ENCODE data around the gene POLA1.
A peak's percentile ranks its signal among the peaks of the same experiment; 100 is the strongest.

POLA1 gene

DNA sequence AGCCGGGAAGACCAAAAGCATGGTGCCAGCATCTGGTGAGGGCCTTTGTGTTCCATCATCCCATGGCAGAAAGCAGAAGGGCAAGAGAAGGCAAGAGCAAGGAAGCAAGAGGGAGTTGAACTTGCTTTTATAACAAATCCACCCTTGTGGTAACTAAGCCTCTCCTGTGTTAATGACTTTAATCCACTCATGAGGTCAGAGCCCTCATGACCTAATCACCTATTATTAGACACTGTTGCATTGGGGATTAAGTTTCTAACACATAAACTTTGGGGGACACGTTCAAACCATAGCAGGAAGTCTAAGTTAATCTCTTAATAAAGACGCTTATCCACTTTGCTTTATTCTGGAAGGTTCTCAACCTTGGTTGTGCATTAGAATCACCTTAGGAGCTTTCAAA lies 34.1 kb upstream of the POLA1 start:
- in situ Hi-C loops (cut with HindIII; ENCODE audit: low pct_unique_long_range_greater_than_20kb, low sequenced_read_pairs): no loop called here
- no peak for DNase-seq (ENCODE audit: low read depth in 1 of 2, low spot score in 1 of 2)
- no peak for TF ChIP-seq JUND (IDR thresholded peaks at IDR 0.05; ENCODE audit: low read depth)

DNA sequence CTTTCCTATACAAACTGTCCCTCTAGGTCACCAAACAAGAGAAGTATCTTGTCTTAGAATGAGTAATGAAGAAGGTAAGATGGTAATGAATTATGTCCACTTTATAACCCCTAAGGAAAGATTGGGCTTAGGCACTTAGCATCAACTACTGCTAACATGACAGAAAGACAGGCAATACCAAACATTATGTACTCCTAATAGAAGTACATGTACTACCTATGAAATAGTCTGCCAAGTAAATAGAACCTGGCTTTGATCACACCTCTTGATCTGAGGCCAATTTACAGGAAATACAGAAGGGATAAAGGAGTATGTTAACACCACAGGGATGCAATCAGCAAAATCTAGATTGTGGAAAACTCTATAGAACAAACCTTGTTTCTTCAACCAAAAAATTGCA lies 32.4 kb upstream of the POLA1 start:
- no peak for TF ChIP-seq JUND (IDR thresholded peaks at IDR 0.05; ENCODE audit: low read depth)
- DNase-seq (ENCODE audit: low read depth in 1 of 2, low spot score in 1 of 2): no peak
- in situ Hi-C loops (cut with HindIII; ENCODE audit: low pct_unique_long_range_greater_than_20kb, low sequenced_read_pairs): no loop called here

DNA sequence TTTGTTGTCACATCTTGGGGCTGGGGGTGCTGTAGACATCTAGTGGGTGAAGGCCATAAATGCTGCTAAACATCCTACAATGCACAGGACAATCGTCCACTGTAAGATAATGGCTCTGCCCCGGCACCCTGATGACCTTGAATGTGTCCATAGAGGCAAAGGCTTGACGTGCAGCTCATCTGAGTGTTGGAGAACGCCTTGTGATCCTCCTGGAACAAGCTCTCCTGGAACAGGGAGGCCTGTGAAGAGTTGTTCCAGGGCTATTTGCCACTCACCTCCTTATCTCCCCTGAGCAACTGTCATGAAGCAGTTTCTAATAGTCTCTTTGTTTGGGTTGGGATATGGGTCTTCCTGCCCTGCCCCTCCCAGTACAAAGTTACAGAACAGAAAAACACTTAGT lies 31.4 kb upstream of the POLA1 start:
- TF ChIP-seq JUND (IDR thresholded peaks at IDR 0.05; ENCODE audit: low read depth): no peak
- in situ Hi-C loops (cut with HindIII; ENCODE audit: low pct_unique_long_range_greater_than_20kb, low sequenced_read_pairs): no loop called here
- no peak for DNase-seq (ENCODE audit: low read depth in 1 of 2, low spot score in 1 of 2)

DNA sequence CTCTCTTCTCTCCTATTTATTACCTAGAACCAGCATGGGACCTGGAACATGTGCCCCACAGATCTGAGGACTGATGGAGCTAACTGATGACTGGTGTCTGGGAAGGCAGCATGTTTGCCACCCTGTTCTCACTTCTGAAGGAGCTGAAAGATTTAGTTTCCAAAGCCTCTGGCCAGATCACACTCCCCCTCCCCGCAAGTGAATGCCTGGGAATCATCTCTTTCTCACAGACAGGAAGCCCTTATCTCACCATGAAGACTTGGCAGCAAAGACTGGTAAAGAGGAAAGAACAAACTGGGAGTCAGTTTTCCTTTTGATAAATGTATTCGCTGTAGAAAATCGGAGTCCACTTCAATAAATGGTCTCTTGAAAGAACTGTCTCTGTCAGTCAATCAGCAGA lies 25.6 kb upstream of the POLA1 start:
- in situ Hi-C loops (cut with HindIII; ENCODE audit: low pct_unique_long_range_greater_than_20kb, low sequenced_read_pairs): no loop called here
- no peak for TF ChIP-seq JUND (IDR thresholded peaks at IDR 0.05; ENCODE audit: low read depth)
- DNase-seq (ENCODE audit: low read depth in 1 of 2, low spot score in 1 of 2): no peak

- no peak for DNase-seq (ENCODE audit: low read depth in 1 of 2, low spot score in 1 of 2)
- in situ Hi-C loops (cut with HindIII; ENCODE audit: low pct_unique_long_range_greater_than_20kb, low sequenced_read_pairs): no loop called here
- no peak for TF ChIP-seq JUND (IDR thresholded peaks at IDR 0.05; ENCODE audit: low read depth)
Measured at GRCh38 chrX:24672701-24673190, 21.0 kb upstream of the POLA1 start.

DNA sequence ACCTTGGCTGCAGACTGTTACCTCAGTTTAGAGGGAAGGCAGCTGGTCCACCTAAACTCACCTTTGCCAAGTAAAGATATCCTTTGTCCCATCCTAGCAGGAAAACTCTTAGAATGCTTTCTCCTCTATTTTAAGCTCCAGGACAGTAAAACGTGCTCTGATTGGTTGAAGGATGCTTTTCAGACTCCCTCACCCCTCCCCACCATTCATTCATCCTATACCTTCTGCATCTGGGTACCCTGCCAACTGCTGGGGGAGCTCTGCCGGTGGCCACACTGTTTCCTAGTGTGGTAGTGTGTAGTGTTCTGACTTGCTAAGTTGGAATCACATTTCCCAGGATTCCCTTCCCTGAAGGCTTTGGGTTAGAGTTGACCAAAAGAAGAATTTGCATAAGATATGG lies 20.3 kb upstream of the POLA1 start:
- in situ Hi-C loops (cut with HindIII; ENCODE audit: low pct_unique_long_range_greater_than_20kb, low sequenced_read_pairs): no loop called here

GRCh38 chrX:24676403-24677024 lies 17.2 kb upstream of the POLA1 start:
- peak; percentile 10 to 24 for DNase-seq (ENCODE audit: low read depth in 1 of 2, low spot score in 1 of 2)
- no peak for TF ChIP-seq JUND (IDR thresholded peaks at IDR 0.05; ENCODE audit: low read depth)
- in situ Hi-C loops (cut with HindIII; ENCODE audit: low pct_unique_long_range_greater_than_20kb, low sequenced_read_pairs): no loop called here

More for the DNA sequence above, 20.3 kb upstream of the POLA1 start:
- DNase-seq (ENCODE audit: low read depth in 1 of 2, low spot score in 1 of 2): no peak
- TF ChIP-seq JUND (IDR thresholded peaks at IDR 0.05; ENCODE audit: low read depth): no peak

DNA sequence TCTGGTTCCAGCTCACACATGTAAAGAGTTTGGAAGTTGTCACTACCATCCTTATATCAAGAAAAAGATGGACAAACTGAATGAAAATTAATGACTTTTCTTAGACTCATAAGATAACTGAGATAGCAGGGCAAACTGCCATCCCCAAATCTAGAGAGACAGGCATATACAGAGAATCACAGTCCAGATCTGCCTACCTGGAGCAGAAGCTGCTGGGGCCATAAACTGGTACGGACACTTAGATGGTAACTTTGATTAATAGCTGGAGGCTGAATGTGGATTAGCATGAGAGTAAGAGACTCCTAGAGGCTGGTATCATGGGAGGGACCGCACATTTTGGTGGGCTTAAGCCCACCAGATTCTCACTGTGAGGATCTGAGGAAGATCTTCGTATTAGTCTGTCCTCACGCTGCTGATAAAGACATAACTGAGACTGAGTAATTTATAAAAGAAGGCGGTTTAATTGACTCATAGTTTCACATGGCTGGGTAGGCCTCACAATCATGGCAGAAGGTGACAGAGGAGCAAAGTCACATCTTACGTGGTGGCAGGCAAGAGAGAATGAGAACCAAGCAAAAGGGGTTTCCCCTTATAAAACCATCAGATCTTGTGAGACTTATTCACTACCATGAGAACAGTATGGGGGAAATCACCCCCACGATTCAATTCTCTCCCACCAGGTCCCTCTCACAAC lies 10.8 kb upstream of the POLA1 start:
- in situ Hi-C loops (cut with HindIII; ENCODE audit: low pct_unique_long_range_greater_than_20kb, low sequenced_read_pairs): no loop called here
- DNase-seq (ENCODE audit: low read depth in 1 of 2, low spot score in 1 of 2): no peak
- no peak for TF ChIP-seq JUND (IDR thresholded peaks at IDR 0.05; ENCODE audit: low read depth)

GRCh38 chrX:24684048-24684447 lies 9.7 kb upstream of the POLA1 start:
- no peak for DNase-seq (ENCODE audit: low read depth in 1 of 2, low spot score in 1 of 2)
- TF ChIP-seq JUND (IDR thresholded peaks at IDR 0.05; ENCODE audit: low read depth): no peak
- in situ Hi-C loops (cut with HindIII; ENCODE audit: low pct_unique_long_range_greater_than_20kb, low sequenced_read_pairs): no loop called here

DNA sequence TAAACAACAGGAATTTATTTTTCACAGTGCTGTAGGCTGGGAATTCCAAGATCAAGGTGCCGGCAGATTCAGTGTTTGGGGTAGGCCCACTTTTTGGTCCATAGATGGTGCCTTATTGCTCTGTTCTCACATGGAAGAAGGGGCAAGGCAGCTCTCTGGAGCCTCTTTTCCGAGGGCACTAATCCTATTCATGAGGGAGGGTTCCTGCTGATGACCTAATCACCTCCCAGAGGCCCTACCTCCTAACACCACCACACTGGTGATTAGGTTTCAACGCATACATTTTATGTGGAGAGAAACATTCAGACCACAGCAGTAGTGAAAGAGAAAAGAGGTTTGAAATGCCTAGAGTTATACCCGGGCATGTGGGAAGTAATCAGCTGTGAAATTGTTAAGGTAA lies 1.4 kb upstream of the POLA1 start:
- in situ Hi-C loops (cut with HindIII; ENCODE audit: low pct_unique_long_range_greater_than_20kb, low sequenced_read_pairs): no loop called here
- TF ChIP-seq JUND (IDR thresholded peaks at IDR 0.05; ENCODE audit: low read depth): no peak
- DNase-seq (ENCODE audit: low read depth in 1 of 2, low spot score in 1 of 2): no peak

DNA sequence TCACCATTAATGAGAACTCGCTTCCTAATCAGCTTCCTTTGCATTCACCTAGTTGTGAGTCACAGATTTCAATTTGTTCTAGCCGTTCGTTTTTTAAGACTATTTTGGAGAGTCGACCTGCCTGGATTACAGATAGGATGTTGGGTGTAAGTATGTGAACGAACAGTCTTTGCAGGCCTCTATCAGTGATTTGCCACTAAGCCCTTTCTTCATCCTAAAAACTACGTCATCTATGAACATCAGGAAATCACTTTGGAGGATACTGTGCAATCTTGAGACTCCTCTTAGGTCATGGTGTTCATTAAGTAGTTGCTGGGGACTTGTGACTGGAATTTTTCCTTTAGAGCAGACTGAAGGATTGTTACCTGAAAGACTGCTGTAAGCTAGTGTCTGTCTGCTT lies 1.1 kb downstream of the POLA1 start:
- in situ Hi-C loops (cut with HindIII; ENCODE audit: low pct_unique_long_range_greater_than_20kb, low sequenced_read_pairs): no loop called here
- TF ChIP-seq JUND (IDR thresholded peaks at IDR 0.05; ENCODE audit: low read depth): no peak
- DNase-seq (ENCODE audit: low read depth in 1 of 2, low spot score in 1 of 2): no peak

GRCh38 chrX:24696294-24696693 lies 2.6 kb downstream of the POLA1 start:
- TF ChIP-seq JUND (IDR thresholded peaks at IDR 0.05; ENCODE audit: low read depth): no peak
- in situ Hi-C loops (cut with HindIII; ENCODE audit: low pct_unique_long_range_greater_than_20kb, low sequenced_read_pairs): no loop called here
- no peak for DNase-seq (ENCODE audit: low read depth in 1 of 2, low spot score in 1 of 2)

DNA sequence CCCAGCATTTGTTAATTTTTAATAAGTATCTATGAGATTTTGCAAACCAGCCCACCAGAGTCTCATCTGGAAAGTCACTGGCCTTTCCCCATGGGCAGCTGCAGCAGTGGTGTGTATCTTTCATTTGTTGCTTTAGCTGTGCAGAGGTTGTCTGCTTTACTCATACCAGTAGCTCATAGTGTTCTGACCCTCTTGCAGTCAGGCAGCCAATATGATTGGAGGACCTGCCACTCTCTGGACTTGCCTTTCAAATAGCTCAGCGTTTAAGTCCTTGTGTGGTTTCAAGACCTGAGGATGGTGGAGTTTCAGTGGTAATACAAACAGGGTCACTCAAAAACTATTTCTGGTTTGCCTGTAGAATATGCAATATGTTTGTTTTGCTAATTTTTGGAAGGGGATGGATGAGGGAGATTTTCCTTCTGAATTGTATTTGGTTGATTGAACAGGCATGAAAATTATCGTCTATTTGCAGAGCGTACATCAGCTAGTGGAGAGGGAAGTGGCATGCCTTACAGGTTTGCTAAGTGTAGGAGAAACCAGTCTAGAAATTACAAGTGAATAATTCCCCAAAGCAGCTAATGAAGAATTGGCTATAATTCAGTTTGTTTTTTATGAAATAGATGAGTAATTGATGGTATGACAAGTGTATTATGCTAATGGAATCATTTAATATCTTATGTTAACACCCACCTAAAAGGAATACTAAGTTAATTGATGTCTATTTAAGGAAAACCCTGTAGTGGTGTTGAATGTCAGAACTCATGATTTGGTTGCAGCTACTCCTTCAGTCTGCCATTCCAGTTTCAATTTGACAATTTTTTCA lies 8.9 kb downstream of the POLA1 start:
- in situ Hi-C loops (cut with HindIII; ENCODE audit: low pct_unique_long_range_greater_than_20kb, low sequenced_read_pairs): no loop called here
- no peak for DNase-seq (ENCODE audit: low read depth in 1 of 2, low spot score in 1 of 2)
- TF ChIP-seq JUND (IDR thresholded peaks at IDR 0.05; ENCODE audit: low read depth): no peak
